GM12801 (cell line): ENCODE results near the gene GSG1.

Experiments
- TF ChIP-seq, protein P1 (sequence below): IDR thresholded peaks from one replicate; pipeline ENCODE4 v1.5.1; 2011; ENCODE audit warnings: control low read depth; ENCODE audit not compliant: insufficient read length; ENCODE audit errors: extremely low read depth

Gene GSG1

GRCh38 chr12:13038491-13039161 lies 64.8 kb downstream of the GSG1 start:
- TF ChIP-seq, protein P1, sequence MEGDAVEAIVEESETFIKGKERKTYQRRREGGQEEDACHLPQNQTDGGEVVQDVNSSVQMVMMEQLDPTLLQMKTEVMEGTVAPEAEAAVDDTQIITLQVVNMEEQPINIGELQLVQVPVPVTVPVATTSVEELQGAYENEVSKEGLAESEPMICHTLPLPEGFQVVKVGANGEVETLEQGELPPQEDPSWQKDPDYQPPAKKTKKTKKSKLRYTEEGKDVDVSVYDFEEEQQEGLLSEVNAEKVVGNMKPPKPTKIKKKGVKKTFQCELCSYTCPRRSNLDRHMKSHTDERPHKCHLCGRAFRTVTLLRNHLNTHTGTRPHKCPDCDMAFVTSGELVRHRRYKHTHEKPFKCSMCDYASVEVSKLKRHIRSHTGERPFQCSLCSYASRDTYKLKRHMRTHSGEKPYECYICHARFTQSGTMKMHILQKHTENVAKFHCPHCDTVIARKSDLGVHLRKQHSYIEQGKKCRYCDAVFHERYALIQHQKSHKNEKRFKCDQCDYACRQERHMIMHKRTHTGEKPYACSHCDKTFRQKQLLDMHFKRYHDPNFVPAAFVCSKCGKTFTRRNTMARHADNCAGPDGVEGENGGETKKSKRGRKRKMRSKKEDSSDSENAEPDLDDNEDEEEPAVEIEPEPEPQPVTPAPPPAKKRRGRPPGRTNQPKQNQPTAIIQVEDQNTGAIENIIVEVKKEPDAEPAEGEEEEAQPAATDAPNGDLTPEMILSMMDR = no peak

DNA sequence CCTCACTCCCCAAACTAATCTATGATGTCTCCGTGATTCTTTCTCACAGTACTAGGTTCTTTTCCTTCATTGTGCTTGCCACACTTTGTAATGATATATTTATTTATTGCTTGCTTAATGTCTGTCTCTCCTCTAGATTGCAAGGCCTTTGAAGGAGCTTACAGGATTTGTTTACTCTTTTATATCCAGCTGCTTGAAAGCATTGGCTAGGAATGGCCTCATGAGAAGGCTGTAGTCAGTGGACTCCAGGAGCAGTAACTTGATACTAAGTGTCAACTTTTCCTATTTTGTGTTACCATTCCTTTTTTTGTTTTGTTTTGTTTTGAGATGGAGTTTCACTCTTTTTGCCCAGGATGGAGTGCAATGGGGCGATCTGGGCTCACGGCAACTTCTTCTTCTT lies 66.6 kb downstream of the GSG1 start:
- TF ChIP-seq, protein P1 = no peak
